NCI-H526 (cell line): Measurements from ENCODE around the gene FYN.

ENCODE experiments used
- DNase-seq, 2 experiments: peaks; one replicate each; lab custom pipeline; 2025; lab: John Stamatoyannopoulos, UW

The FYN gene

DNA sequence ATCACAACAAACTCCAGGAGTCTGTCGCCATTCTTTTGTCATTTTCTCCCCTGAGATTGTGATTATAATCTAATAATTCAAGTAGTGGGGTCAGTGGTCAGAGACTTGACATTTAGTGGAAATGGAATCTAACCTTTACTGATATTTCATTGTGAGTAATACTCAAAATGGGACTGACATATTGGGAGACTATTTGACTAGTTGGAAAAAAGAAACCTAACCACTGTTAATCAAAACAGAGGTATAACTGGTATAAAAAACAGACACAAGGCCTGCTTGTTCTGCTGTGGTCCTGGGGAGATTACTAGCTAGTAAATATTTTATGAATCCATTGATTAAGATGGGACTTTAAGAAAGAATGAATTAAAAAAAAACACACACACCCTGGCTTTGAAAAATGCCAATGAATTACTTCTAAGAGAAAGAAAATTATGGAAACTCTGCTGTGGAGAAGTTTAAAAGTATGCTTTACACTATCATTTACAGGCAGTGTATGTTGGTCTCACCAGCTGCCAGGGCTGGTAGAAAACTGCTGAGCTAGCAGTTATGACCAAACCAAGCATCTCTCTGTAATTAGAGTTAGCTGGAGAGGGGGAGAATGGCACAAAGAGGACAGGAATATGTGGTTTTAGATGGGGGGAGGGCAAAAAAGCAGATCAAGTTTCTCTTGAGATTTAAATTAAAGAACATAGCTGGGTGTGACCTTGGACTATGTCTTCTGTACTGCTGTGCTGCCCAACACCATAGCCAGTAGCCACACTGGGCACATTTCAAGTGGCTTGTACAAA lies 103.7 kb downstream of the FYN start:
- no peak for DNase-seq

DNA sequence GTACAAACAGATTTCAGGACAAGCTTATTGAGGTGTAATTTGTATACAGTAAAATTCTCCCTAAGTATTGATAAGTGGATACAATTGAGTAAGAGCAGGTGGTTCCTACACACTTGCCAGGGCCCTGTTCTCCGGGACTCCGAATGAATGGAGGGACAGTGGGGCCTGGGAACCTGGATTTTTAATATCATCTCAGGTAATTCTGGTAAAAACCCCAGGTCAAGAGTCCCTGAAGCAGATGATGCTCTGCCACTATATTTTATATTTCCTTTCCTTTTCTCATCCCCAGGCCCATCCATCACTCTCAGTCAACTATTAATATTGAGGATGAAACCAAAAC lies 104.9 kb downstream of the FYN start:
- DNase-seq = no peak

DNA sequence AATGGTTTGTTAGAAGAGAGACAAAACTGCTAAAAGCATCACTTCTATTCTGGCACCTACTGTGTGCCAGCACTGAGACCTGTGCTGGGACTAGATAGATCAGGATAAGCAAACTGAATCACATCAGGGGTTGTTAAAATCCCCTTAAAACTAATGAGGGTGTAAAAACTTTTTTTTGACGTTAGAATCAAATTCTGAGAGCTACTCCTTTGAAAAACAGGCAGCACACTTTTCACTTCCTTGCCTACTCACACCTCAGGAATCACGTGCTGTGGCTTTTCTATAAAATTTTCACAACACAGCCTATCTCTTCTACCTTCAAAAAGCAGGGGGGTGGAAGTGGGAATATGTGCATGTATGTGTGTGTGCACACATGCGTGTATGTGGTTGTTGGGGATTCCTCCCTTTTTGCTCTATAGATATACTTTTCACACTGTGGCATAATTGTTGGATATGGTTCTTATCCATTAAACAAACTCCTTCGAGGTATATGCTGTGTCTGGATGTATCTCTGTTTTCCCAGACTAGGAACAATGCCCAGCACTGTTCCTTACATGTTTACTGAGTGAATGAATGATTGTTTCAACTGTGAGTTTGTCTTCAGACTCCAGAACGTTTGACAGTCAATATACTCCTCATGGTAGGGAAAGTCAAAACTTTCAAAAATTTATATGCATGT lies 105.4 kb downstream of the FYN start:
- no peak for DNase-seq

DNA sequence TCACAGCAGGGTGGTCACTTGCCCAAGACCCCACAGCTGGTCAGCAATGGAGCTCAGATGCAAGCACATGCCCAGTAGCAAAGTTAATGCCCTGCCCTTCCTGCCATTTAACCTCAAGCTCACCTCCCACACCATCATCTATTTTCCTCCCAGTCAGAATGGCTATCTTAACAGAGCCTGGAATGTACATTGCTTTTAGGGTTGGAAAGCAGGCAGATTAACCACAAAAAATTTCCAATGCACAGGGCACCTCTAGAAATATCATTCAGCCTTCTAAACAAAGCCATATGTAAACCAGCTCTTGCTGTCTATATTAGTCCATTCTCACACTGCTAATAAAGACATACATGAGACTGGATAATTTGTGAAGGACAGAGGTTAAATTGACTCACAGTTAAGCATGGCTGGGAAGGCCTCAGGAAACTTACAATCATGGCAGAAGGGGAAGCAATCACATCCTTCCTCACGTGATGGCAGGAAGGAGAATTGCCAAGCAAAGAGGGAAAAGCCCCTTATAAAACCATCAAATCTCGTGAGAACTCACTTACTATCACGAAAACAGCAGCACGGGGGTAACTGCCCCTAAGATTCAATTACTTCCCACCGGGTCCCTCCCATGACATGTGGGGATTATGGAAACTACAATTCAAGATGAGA lies 106.9 kb downstream of the FYN start:
- no peak for DNase-seq

DNA sequence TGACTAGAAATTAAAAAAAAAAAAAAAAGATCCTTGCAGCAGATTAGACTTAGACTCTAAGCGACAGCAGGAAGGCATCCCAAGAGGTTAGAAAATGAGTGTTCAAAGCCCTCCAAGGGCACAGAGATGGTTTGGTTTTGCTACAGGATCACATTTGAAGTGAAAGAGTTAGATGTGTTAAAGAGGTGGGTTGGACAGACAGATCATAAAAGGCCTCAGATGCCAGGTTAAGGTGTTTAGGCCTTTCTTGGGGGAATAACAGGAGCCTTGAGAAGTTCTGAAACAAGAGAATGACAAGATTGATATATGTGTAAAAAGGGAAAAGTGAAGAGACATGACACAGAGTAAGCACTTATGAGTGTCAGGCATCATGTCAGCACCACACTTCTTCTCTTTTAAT lies 107.5 kb downstream of the FYN start:
- no peak for DNase-seq

DNA sequence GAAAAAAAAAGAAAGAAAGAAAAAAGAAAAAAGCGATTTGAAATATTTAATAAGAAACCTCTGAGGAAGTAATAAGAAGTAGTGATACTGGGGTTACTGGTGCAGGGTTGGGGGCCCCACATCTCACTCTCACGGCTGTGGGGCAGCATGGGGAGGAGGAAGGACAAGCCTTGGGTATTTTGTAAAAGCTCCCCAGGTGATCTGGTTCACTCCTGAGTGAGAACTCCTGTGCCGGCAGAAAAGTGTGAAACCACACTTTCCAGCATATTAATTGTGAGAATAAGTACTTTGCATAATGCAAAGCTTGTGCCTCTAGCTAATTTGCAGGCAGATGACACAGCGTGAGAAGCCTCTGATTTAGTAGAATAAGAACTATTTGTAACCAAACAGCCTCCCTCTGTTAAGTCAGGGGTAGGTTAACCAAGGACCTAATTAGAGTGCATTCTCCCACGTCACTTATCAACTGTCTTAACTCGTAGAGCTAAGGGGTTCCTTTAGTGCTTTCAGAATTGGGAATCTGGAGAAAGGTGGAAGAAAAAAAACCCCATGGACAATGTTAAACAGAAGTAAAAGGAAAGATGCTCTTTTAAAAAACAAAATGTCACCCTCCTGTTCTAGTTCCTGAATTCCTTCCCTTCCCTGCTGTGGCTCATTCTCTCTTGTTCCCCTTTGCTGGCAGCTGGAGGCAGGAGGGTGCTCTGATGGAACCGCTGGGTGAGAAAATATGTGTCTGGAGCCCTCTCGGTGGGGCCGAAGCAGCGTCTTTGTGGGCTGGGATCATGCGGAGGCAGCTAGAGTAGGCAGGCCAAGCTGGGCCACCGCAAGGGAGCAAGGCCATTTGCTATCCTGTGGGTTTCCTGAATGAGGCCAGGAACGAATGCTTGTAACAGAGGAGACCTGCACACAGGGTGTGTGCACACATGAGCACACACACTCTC lies 108.7 kb downstream of the FYN start:
- peak; percentile 24 to 55 for DNase-seq

DNA sequence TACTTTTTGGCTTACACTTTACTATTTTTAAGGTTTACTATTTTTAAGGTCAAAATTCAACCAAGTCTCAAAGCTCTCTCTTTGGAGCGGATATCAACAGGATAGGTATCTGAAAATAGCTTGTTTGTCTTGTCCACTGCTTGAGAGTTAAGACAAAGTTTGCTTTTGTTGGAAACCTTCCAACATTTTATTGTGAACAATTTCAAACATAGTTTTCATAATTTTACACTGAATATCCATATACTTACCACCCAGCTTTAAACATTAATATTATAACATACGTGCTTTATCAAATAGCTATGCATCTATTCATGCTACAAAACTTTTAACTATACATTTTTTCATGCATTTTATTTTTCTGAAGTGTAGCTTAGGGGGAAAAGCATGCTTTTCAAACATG lies 109.9 kb downstream of the FYN start:
- DNase-seq = no peak

DNA sequence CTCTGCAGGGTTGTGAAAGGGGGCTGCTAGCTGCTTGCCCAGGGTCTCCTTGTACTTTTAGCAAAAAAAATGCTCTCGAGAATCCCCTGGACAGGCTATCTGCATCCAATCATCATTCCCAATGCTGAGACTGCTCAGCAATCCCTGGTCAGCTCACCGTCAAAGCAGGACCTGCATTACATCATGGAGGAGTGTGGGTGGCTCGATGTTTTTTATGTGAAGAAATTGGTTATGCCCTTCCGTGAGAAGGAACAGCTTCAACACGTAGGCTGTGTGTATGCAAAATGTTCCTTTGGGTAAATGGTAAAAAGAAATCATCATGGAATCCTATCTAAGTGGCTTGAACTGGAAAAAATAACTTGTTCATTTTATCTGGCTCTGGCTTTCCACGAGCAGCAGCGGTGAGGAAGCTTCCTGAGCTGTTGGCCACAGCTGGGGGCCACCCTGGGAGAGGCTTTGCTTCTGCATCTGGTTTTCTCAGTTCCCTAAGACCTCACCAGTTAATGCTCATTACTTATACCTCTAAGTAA lies 111.4 kb downstream of the FYN start:
- no peak for DNase-seq

DNA sequence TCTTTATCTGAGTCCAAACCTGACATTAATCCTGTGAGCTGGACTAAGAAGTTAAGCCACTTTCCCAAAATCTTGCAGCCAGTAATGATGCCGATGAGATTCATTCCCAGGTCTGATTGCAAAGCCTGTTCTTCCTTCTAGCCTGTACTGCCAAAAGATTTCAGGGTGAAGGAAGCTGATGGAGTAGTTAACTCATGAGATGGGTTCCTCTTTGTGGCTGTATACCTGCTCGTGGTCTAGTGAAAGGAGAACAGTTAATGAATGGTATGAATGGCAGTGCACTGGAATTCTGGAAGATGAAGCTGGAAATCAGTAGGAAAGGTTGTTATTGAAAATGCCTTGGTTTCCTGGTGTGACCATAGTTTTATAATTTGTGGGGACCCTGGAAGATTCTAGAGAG lies 112.0 kb downstream of the FYN start:
- DNase-seq = no peak

DNA sequence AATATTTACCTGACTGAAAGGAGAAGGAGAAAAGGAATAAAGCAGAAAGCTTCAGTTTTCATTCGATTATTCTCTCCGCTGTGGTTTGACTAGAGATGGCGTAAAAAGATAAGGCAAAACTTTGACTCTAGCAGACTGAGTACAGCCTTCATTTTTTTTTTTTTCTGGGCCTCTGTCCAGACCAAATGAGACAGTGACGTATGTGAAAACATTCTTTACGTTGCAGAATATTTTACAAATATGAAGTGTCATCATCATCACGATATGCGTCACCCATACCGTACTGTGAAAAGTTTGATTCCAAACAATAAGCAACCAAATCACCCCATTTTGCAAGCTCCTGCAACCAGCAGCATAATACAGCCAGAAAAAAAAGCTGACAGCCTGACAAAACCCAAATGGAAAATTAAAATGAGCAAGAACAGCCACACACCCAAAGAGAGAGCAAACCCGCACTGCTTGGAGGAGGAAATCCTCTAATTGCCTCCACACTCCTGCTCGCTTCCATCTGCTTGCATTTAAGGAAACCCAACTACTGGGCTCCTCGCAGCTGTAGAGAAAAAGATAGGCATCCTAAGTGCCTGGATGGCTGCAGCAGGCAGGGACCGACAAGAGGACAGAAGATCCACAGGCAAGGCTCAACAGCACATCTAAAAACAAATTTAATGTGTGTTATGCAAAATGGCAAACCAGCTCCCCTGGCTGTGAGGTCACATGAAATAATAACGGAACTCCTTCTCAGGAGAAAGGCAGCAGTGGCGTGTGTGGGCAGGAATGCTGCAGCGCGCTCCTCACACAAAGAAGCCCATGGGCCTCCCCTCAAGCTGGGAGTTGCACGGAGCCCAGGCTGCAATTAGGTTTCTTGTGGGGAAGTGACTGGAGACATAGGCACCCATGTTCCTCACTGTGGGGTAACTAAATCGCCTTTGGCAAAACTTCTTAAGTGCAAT lies 113.1 kb downstream of the FYN start:
- DNase-seq = peak; percentile 95

DNA sequence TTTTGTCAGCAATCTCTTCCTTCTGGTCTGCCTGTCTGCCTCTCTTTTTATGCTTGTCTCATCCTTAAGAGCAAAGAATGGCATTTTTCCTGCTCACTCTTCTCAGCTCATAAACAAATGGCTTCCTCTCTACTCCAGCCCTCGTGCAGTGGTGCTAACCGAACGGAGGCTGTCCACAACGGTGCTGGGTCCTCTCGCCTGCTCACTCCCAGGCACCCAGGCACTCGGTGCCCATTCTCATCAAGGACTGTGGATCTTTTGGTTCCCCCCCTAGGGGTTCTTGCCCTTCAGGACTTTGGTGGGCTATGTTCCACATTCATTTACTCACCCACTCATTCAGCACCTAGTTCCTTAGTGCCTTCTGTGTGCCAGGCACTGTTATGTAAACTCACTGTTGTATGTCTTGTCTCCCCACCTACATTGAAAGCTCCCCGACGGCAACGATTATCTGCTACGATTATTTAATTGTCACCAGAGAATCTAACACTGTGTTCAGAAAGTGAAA lies 113.9 kb downstream of the FYN start:
- no peak for DNase-seq

DNA sequence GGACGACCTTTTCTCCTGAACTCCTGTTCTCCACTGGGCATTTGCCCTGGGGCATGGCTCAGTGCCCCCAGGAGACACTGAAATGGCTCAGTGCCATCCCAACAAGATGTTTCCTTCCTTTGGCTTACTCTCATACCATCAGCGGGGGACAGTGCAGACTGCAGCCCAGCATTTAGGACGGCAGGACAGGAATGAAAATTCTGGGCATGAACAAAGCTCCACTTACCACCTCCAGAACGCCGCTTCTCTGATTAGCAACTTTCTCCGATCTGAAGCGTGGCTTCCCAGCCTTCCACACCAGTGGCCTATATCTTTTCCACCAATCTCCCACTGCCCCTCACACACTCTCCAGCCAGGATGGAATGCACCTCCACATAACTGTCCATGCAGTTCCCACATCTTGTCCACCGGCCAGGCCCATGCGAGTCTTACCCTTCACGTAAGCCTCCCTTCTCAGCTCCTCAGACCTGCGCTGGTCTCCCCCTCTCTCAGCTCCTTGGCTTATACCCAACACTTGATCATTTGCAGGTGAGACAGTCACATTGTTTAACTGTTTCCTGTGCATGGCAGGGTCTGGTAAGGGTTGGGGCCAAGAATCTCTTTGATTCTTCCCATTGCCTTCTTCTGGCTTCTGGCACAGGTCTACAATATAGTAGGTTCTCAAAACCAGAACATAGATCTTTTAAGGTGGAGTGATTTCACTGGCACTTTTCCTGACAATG lies 114.5 kb downstream of the FYN start:
- DNase-seq = no peak

DNA sequence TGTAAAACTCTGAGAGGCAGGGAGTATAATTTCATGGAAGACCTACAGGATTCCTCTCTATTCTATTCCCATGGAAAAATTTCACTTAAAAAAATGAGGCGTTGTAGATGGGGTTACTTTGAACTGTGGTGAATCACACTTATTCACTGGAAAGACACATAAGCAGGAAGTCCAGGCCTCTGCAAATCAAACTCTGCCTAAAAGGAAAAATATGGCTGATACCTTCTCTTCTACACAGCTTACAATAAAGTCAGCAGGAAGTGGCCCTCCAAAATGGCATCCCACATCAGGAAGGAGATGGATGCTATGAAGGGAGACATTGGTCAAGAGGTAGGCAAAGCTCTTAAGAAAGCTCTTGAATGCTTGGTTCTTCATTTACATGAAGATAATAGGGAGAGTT lies 115.9 kb downstream of the FYN start:
- DNase-seq = no peak

DNA sequence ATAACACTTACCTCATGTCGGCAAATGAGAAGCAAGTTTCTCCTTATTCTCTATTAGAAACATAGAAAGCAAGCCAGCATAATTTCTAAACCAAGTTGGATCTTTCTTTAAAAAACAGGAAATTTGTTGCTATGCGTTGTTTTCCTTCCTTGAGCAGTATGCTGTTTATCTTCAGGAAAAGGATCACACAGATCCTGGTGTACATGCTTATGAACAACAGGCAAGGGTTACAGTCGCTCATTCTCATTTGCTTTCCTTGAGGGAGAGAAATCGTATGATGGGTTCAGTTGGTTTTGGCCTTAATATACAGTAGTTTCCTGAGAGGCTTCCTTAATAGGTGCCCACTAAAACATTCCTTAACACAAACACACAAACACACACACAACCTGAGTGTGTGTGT lies 118.8 kb downstream of the FYN start:
- DNase-seq = no peak

DNA sequence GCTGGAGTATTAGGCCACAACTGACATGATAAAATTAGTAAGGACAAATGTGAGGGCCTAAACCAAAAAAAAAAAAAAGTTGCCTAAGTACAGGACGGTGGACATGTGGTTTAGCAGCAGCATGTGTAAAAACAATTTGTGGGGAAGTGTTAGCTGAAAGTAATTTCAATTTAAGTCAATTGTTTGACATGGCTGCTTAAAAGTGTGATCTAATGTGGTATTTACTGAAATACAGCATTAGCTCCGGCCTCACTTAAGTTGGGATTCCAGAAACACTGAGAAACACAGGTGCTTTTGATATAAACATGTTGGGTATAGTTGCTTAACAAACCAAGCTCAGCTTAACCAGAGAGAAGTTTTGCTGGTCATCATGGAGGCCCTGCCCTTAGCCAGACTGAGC lies 119.7 kb downstream of the FYN start:
- no peak for DNase-seq

DNA sequence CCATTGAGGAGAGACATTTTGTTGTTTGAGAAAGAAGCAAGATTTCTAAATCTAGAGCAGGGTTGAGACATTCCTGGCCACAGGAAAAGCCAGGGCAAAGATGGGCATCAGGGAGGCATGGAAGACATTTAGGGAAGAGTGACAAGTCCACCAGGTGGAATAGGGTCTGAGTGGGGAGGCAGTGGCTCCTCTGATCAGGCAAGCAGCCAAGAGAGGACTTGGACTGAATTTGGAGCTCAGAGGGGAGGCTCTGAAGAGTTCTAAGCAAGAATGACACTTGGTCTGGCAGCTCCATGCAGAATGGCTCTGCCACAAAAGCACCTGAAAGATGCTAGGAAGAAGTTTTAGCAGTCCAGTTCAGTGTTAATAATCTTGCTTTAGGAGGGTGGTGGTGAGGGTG lies 120.8 kb downstream of the FYN start:
- DNase-seq = no peak

DNA sequence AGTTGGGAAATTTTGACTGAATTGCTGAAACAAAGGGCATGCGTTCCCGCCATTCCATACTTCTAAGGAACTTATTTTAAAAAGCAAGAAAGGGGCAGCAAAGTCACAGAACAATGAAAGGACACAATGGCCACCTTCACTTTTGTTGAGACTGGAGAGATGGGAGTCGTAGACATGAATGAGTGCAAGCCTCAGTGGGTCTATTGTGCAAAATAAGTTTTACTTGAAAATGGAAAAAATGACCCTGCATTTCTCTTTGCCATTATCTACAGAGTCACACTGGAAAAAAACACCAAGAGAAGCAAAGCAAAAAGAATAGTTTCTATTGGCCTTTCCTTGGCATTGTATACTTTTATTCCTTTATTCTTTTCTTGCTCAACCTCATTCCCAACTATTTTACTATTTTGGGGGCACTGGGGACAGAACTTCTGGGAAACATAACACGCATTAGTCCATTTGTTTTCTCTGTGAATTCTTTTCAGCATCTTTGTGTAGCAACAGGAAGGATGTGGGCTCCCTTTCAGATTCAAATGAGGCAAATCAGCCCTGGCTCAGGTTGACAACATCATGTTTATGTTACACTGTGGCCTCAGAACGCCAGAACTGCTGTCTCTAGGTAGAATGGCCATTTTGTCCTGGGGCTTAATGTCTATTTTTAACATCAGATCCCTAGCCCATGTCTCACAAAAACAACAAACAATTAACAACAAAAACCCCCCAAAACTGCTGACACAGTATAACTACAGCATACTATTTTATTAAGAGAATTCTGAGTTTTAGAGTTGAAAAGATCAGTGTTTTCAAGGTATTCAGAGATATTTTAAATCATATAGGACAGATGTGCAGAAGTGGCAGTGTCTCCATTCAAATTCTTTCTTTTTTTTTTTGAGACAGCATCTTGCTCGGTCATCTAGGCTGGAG lies 122.2 kb downstream of the FYN start:
- no peak for DNase-seq

DNA sequence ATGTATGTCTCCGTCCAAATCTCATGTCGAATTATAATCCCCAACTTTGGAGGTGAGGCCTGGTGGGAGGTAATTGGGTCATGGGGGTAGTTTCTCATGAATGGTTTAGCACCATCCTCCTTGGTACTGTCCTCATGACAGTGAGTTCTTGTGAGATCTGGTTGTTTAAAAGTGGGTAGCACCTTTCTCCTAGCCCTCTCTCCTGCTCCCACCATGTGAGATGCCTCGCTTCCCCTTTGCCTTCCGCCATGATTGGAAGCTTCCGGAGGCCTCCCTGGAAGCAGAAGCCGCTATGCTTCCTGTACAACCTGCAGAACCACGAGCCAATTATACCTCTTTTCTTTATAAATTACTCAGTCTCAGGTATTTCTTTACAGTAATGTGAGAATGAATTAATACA lies 123.1 kb downstream of the FYN start:
- no peak for DNase-seq

DNA sequence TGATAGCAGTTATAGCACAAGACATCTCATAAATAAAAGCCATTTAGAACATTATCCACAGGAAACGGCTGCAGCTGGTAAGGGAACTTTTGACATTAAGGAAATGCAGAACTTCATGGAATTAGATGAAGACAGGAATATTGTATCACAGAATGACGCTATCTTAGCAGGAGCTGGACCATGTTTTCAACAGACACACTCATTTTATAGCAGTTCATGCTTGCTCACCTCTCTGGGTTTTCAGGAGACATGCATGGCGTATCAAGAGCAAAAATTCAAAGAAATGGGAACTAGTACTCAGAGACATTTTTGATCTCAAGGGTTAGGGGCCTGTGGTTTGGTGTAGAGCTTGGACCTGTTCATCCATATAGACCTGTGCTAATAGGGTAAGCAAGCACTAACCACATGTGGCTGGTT lies 125.0 kb downstream of the FYN start:
- no peak for DNase-seq
